Measurements from ENCODE around the gene FAM111A. TPM values are rescaled to one million over a fixed set of nuclear protein-coding genes. Genes with fewer than 3 reads are reported as not detected.
"Not testable (repeated sequence)": the region's sequence is repeated elsewhere in the genome, so short reads cannot be mapped to it uniquely, and the experiment has no call there.

FAM111A gene
- total RNA-seq, 4 donors from 2014 or later, result 32.5 to 73.2 (median 40.1) TPM

GRCh38 chr11:59102259-59102765 lies 40.3 kb upstream of the FAM111A start:
- WGBS, 2 donors, result 7 to 14% methylated on average over 23 of the region's 23 CpGs
- H3K9me3 ChIP-seq, result no peaks in the 10 kb centered on the region
- TF ChIP-seq, protein P1, sequence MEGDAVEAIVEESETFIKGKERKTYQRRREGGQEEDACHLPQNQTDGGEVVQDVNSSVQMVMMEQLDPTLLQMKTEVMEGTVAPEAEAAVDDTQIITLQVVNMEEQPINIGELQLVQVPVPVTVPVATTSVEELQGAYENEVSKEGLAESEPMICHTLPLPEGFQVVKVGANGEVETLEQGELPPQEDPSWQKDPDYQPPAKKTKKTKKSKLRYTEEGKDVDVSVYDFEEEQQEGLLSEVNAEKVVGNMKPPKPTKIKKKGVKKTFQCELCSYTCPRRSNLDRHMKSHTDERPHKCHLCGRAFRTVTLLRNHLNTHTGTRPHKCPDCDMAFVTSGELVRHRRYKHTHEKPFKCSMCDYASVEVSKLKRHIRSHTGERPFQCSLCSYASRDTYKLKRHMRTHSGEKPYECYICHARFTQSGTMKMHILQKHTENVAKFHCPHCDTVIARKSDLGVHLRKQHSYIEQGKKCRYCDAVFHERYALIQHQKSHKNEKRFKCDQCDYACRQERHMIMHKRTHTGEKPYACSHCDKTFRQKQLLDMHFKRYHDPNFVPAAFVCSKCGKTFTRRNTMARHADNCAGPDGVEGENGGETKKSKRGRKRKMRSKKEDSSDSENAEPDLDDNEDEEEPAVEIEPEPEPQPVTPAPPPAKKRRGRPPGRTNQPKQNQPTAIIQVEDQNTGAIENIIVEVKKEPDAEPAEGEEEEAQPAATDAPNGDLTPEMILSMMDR (IDR thresholded peaks at IDR 0.05), result peak in 1 of 6 experiments; percentile 34
- no peak for TF ChIP-seq POLR2A (IDR thresholded peaks at IDR 0.05)
- DNase-seq, result peak; percentile 29 to 51
- intact Hi-C loops (cut with DNase I), result no loop called here
- peaks cover 8 to 15% of the 10 kb centered on the region in 2 donors for H3K4me1 ChIP-seq
- no peaks in the 10 kb centered on the region for H3K27me3 ChIP-seq
- no peaks in the 10 kb centered on the region for H3K36me3 ChIP-seq
- H3K4me3 ChIP-seq (replicated peaks in 1 of 3), result no peak overlapping the region
- no peak overlapping the region for H3K27ac ChIP-seq

DNA sequence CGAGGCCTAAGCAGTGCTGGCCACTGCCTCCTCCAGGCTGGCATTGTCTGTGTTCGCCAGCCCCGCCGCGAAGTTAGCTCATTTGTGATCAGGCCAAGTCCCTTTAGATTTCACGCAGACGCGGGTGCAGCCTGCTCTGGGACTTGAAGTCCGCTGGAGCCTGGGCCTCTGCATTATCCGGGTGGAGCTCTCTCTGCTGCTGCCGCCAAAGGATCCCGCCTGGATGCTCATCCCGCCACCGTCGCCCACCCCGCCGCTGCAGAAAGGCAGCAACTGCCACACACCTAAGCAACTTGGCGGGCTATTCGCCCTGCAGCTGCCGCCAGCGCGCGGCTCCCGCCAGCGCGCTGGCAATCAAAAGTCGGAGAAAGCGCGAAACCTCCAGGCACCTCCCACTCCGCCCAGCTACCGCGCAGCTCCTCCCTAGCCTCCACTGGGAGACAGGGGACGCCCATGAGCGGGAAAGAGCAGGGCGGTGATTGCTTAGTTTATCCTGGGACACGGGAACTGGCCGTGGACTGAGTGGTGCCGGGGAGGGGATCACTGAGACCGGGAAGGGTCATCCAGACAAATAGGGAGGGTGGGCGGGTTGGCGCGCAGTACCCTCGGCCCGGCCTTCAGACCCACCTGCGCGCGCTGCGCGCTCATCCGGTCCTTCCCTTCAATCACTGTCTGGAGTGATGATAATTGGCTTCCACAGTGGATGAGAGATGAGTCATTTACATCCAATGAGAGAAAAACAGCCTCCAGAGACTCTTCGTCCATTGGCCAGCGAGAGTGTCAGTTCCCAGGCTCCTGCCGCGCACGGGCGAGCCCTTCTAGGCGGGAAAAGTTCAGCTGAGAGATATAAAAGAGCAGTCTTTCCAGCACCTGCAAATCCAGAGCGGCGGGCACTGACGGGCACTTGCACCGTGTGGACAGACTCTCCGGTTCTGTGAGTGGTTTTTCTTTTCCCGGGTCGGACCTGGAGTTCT lies 36.0 kb upstream of the FAM111A start, which contains the start of gene FAM111B:
FAM111B (plus strand) TSS at position 875 of the 974 bp plus-strand sequence. CDS start 2,389 bp downstream, outside the sequence.
- peaks cover 9 to 14% of the 10 kb centered on the region in 2 donors for H3K4me1 ChIP-seq
- no peak for TF ChIP-seq POLR2A (IDR thresholded peaks at IDR 0.05)
- TF ChIP-seq, protein P1 (IDR thresholded peaks at IDR 0.05), result no peak
- H3K9me3 ChIP-seq, result no peaks in the 10 kb centered on the region
- peak within 1 kb of the TSS in 1 of 3 donors; percentile 38 for H3K4me3 ChIP-seq (replicated peaks in 1 of 3)
- H3K27me3 ChIP-seq, result no peaks in the 10 kb centered on the region
- H3K27ac ChIP-seq, result no peak within 1 kb of the TSS
- H3K36me3 ChIP-seq, result no peaks in the 10 kb centered on the region
- 1 to 3% methylated on average over 33 to 51 of the region's 64 CpGs for WGBS, 2 donors
- DNase-seq, result peak; percentile 81
- intact Hi-C loops (cut with DNase I), result no loop called here

GRCh38 chr11:59107721-59108120 lies 34.9 kb upstream of the FAM111A start:
- H3K4me3 ChIP-seq (replicated peaks in 1 of 3), result not testable (repeated sequence)

DNA sequence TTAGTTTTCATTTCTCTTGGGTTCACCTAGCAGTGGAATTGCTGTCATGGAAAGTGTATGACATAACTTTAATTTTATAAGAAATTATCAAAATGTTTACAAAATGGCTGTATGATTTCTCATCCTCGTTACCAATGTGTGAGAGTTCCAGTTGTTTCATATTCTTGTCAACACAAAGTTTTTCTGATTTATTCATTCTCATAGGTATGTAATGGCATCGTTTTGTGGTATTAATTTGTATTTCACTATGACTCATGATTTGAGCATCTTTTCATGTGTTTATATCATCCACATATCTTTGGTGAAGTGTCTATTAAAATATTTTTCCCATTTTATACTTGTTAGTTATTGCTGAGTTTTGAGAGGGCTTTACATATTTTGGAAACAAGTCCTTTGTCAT lies 30.2 kb upstream of the FAM111A start:
- Histone ChIP-seq H3K4me3 (replicated peaks in 1 of 3) (no peak overlapping the region), H3K27me3 (no peaks in the 10 kb centered on the region), H3K4me1 (no peaks in the 10 kb centered on the region), H3K9me3 (no peaks in the 10 kb centered on the region), H3K36me3 (no peaks in the 10 kb centered on the region), H3K27ac (no peak overlapping the region)
- intact Hi-C loops (cut with DNase I), result no loop called here
- no peak for TF ChIP-seq POLR2A (IDR thresholded peaks at IDR 0.05)
- TF ChIP-seq, protein P1 (IDR thresholded peaks at IDR 0.05), result no peak
- no peak for DNase-seq
- WGBS, 2 donors, result 89 to 92% methylated on average over 2 of the region's 2 CpGs

More at GRCh38 chr11:59107721-59108120, 34.9 kb upstream of the FAM111A start:
- H3K9me3 ChIP-seq; H3K4me1 ChIP-seq; H3K27me3 ChIP-seq; H3K27ac ChIP-seq; H3K36me3 ChIP-seq; intact Hi-C loops (cut with DNase I); DNase-seq: not testable (repeated sequence)
- WGBS, 2 donors, result 22 to 25% methylated on average over 10 of the region's 10 CpGs

DNA sequence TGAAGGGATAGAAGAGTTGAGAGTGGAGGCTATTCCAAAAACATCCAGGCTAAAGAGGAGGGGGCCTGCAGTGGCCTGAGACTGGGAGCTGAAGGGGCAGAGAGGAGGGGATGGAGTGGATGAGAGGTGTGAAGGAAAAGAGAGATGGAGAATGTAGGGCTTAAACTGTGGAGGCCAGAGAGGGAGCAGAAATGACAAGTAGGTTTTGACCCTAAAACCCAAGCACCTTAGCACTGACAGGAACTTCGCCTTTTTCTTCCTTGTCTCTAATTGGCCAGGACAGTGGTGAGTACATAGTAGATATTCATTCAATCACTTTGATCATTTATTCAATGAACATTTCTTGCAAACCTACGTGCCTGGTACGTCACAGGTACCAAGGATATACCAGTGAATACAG lies 28.3 kb upstream of the FAM111A start:
- no peaks in the 10 kb centered on the region for H3K4me1 ChIP-seq
- TF ChIP-seq POLR2A (IDR thresholded peaks at IDR 0.05), result no peak
- TF ChIP-seq, protein P1 (IDR thresholded peaks at IDR 0.05), result no peak
- 97 to 98% methylated on average over 3 of the region's 3 CpGs for WGBS, 2 donors
- DNase-seq, result no peak
- no peaks in the 10 kb centered on the region for H3K27me3 ChIP-seq
- H3K4me3 ChIP-seq (replicated peaks in 1 of 3), result no peak overlapping the region
- H3K36me3 ChIP-seq, result no peaks in the 10 kb centered on the region
- intact Hi-C loops (cut with DNase I), result no loop called here
- H3K27ac ChIP-seq, result no peak overlapping the region
- no peaks in the 10 kb centered on the region for H3K9me3 ChIP-seq
